ENCODE results near the gene ITIH3.

Gene ITIH3

DNA sequence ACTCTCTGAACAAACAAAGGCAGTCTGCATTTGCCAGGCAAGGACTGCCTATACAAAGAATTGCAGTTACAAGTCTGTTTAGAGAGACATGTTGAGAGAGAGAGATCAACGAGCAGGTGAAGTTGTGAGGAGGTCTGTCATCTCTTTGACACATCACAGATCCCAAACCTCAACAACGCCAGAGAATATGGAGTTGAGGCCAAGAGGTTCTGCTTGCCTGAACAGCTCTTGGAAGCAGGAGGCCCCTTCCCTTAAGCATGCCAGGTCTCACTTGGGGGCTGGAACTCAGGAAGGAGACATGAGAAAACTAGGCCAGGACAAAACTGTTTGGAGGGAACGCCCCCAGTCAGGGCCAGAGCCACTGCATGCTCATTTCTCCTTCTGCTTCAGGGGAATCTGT is 62.5 kb downstream of the ITIH3 start:
- H3K4me3 ChIP-seq (replicated peaks in 1 of 2; ENCODE audit: low read depth in 2 of 2, low read length in 2 of 2): no peak overlapping the region
- TF ChIP-seq, protein P1, sequence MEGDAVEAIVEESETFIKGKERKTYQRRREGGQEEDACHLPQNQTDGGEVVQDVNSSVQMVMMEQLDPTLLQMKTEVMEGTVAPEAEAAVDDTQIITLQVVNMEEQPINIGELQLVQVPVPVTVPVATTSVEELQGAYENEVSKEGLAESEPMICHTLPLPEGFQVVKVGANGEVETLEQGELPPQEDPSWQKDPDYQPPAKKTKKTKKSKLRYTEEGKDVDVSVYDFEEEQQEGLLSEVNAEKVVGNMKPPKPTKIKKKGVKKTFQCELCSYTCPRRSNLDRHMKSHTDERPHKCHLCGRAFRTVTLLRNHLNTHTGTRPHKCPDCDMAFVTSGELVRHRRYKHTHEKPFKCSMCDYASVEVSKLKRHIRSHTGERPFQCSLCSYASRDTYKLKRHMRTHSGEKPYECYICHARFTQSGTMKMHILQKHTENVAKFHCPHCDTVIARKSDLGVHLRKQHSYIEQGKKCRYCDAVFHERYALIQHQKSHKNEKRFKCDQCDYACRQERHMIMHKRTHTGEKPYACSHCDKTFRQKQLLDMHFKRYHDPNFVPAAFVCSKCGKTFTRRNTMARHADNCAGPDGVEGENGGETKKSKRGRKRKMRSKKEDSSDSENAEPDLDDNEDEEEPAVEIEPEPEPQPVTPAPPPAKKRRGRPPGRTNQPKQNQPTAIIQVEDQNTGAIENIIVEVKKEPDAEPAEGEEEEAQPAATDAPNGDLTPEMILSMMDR (IDR thresholded peaks at IDR 0.05; ENCODE audit: low read depth, low read length): no peak
- no peak for DNase-seq (ENCODE audit: low read depth in 2 of 2)

DNA sequence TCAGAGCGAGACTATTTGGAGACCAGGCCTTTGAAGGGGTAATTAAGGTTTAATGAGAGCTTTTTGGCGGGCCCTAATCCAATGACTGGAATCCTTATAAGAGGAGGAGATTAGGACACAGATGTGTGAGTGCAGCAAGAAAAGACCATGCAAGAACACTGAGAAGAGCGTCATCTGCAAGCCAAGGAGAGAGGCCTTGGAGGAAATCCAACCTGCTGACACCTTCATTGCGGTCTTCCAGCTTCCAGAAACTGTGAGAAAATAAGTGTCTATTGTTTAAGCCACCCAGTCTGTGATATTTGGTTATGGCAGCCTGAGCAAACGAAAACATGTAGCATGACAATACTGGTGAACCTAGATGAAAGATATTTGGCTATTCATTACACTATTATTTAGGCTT is 63.3 kb downstream of the ITIH3 start:
- H3K4me3 ChIP-seq (replicated peaks in 1 of 2; ENCODE audit: low read depth in 2 of 2, low read length in 2 of 2): no peak overlapping the region
- TF ChIP-seq, protein P1 (IDR thresholded peaks at IDR 0.05; ENCODE audit: low read depth, low read length): no peak
- no peak for DNase-seq (ENCODE audit: low read depth in 2 of 2)
